Liver (tissue), 9 donors: ENCODE data around the gene RAB11FIP3. TPM values are rescaled to one million over a fixed set of nuclear protein-coding genes. Genes with fewer than 3 reads are reported as not detected.
A peak's percentile ranks its signal among the peaks of the same experiment; 100 is the strongest.

Experiments
- DNase-seq: peaks from one replicate; pipeline ENCODE4 v3.0.0-alpha.2; 2017; ENCODE audit warnings: low spot score
- H3K27ac ChIP-seq, 2 donors: one replicate each; pipeline ENCODE4 v1.7.0; 2013; ENCODE audit warnings: inconsistent platforms in 2 of 2, low read length in 2 of 2, control low read depth in 1 of 2, low read depth in 1 of 2, mild to moderate bottlenecking in 1 of 2
- H3K27me3 ChIP-seq, 4 donors: one replicate each; pipeline versions ENCODE4 v1.6.1 to v1.7.0; 2013; ENCODE audit warnings: low read length in 3 of 4, inconsistent platforms in 1 of 4, mild to moderate bottlenecking in 1 of 4, moderate library complexity in 1 of 4; ENCODE audit not compliant: control insufficient read depth in 4 of 4, insufficient read depth in 4 of 4
- H3K36me3 ChIP-seq, 4 donors: one replicate each; pipeline versions ENCODE4 v1.6.1 to v1.7.0; 2013; ENCODE audit warnings: low read length in 3 of 4, mild to moderate bottlenecking in 3 of 4, low read depth in 1 of 4, moderate library complexity in 1 of 4; ENCODE audit not compliant: control insufficient read depth in 4 of 4, insufficient read depth in 3 of 4
- H3K4me1 ChIP-seq, 4 donors: one replicate each; pipeline versions ENCODE4 v1.6.1 to v1.7.0; 2013; ENCODE audit warnings: low read length in 3 of 4, mild to moderate bottlenecking in 3 of 4, moderate library complexity in 1 of 4; ENCODE audit not compliant: control insufficient read depth in 4 of 4, insufficient read depth in 4 of 4
- H3K4me3 ChIP-seq, 3 donors: one replicate each; pipeline versions ENCODE4 v1.6.1 to v1.7.0; 2013; ENCODE audit warnings: low read length in 3 of 3, control low read depth in 1 of 3, low read depth in 1 of 3, mild to moderate bottlenecking in 1 of 3
- H3K9ac ChIP-seq, 2 donors: one replicate each; pipeline ENCODE4 v1.7.0; 2013; ENCODE audit warnings: low read length in 2 of 2, mild to moderate bottlenecking in 2 of 2, moderate library complexity in 2 of 2, control low read depth in 1 of 2, low read depth in 1 of 2
- H3K9me3 ChIP-seq, 4 donors: one replicate each; pipeline versions ENCODE4 v1.6.1 to v1.7.0; 2013; ENCODE audit warnings: low read length in 3 of 4; ENCODE audit not compliant: control insufficient read depth in 4 of 4
- ATF3 ChIP-seq: IDR thresholded peaks from 2 replicates; pipeline ENCODE4 v1.6.1; 2016; ENCODE audit warnings: antibody characterized with exemption
- CTCF ChIP-seq: fragments of 150-350 bp; IDR thresholded peaks from 2 replicates; pipeline ENCODE4 v1.5.1; 2017; ENCODE audit warnings: improper control_type of control experiment, low read depth, low read length; ENCODE audit not compliant: missing input control
- EGR1 ChIP-seq, 2 donors: IDR thresholded peaks; 2 replicates each; pipeline ENCODE4 v1.6.1; 2016 to 2018; ENCODE audit warnings: antibody characterized with exemption in 2 of 2, low read depth in 2 of 2
- FOXA1 ChIP-seq: IDR thresholded peaks from 2 replicates; pipeline ENCODE4 v1.6.1; 2016; ENCODE audit warnings: antibody characterized with exemption
- FOXA2 ChIP-seq: IDR thresholded peaks from 2 replicates; pipeline ENCODE4 v1.6.1; 2016; ENCODE audit warnings: antibody characterized with exemption
- GABPA ChIP-seq, 2 donors: IDR thresholded peaks in 1 of 2; conservative IDR thresholded peaks in 1 of 2; 2 replicates each; pipeline ENCODE4 v1.6.1; 2016; ENCODE audit warnings: antibody characterized with exemption in 2 of 2, mild to moderate bottlenecking in 1 of 2, moderate library complexity in 1 of 2
- HNF4A ChIP-seq, 2 donors: conservative IDR thresholded peaks; 2 replicates each; pipeline ENCODE4 v1.6.1; 2016; ENCODE audit warnings: antibody characterized with exemption in 2 of 2, mild to moderate bottlenecking in 2 of 2
- HNF4G ChIP-seq: IDR thresholded peaks from 2 replicates; pipeline ENCODE4 v1.6.1; 2016; ENCODE audit warnings: antibody characterized with exemption
- JUND ChIP-seq, 2 donors: IDR thresholded peaks; 2 replicates each; pipeline ENCODE4 v1.6.1; 2016; ENCODE audit warnings: antibody characterized with exemption in 2 of 2
- MAX ChIP-seq: IDR thresholded peaks from 2 replicates; pipeline ENCODE4 v1.6.1; 2016; ENCODE audit warnings: antibody characterized with exemption
- NR2F2 ChIP-seq: IDR thresholded peaks from 2 replicates; pipeline ENCODE4 v1.6.1; 2016; ENCODE audit warnings: antibody characterized with exemption
- RAD21 ChIP-seq, 2 donors: IDR thresholded peaks; 2 replicates each; pipeline ENCODE4 v1.6.1; 2016; ENCODE audit warnings: antibody characterized with exemption in 2 of 2, mild to moderate bottlenecking in 2 of 2
- RXRA ChIP-seq, 2 donors: IDR thresholded peaks; 2 replicates each; pipeline ENCODE4 v1.6.1; 2017 to 2018; ENCODE audit warnings: antibody characterized with exemption in 2 of 2, mild to moderate bottlenecking in 1 of 2
- SP1 ChIP-seq: IDR thresholded peaks from 2 replicates; pipeline ENCODE4 v1.6.1; 2018; ENCODE audit warnings: antibody characterized with exemption, mild to moderate bottlenecking
- TAF1 ChIP-seq: conservative IDR thresholded peaks from 2 replicates; pipeline ENCODE4 v1.6.1; 2016; ENCODE audit warnings: antibody characterized with exemption, mild to moderate bottlenecking
- YY1 ChIP-seq: IDR thresholded peaks from 2 replicates; pipeline ENCODE4 v1.6.1; 2016; ENCODE audit warnings: antibody characterized with exemption, mild to moderate bottlenecking
- ZBTB33 ChIP-seq: IDR thresholded peaks from 2 replicates; pipeline ENCODE4 v1.6.1; 2016; ENCODE audit warnings: antibody characterized with exemption
- WGBS: extraction: QIAGEN DNeasy Blood & Tissue Kit; methylation state at CpG from one replicate; pipeline ENCODE4 v1.1.7; 2013; 5-methylcytosine and 5-hydroxymethylcytosine counted together
- polyA plus RNA-seq, 2 donors: library from polyadenylated mRNA; stranded (reverse) in 1 of 2; unstranded in 1 of 2; fragments of 200-250 nt in 1 of 2; fragments of >200 nt in 1 of 2; fragmentation: Nextera tagmentation in 1 of 2; extraction: Ambion mirVana in 1 of 2; gene quantifications; one replicate each; pipeline versions ENCODE4 v1.2.1 to v1.2.3, GENCODE V29; 2013 to 2015
- total RNA-seq, 2 donors: library from RNA; depleted of rRNA; stranded (reverse); fragments of >200 nt; gene quantifications; one replicate each; pipeline ENCODE4 v1.2.3, GENCODE V29; 2014
- donor health status: healthy.
- donor health status: healthy.
- donor health status: healthy.
- donor health status: healthy.
- donor health status: healthy.

The RAB11FIP3 gene
- total and polyA plus RNA-seq, 4 donors: 3.5 to 29.4 (median 15.7) TPM

- 90% methylated on average over 12 of the region's 12 CpGs for WGBS
- Histone ChIP-seq H3K27ac (no peak overlapping the region), H3K36me3 (peaks cover 0 to 3% (median 0%) of the 10 kb centered on the region in 4 donors), H3K9ac (no peak overlapping the region), H3K27me3 (no peaks in the 10 kb centered on the region), H3K4me1 (peaks cover 7 to 25% (median 10%) of the 10 kb centered on the region in 4 donors), H3K4me3 (no peak overlapping the region), H3K9me3 (no peaks in the 10 kb centered on the region)
- DNase-seq: no peak
- TF ChIP-seq RAD21 (IDR thresholded peaks at IDR 0.05) (no peak), ATF3 (no peak), TAF1 (no peak), SP1 (no peak), HNF4G (no peak)
Measured at GRCh38 chr16:499924-500323, 74.5 kb downstream of the RAB11FIP3 start.

GRCh38 chr16:500709-501108 is 75.3 kb downstream of the RAB11FIP3 start:
- H3K36me3 ChIP-seq: peaks cover 0 to 7% (median 1%) of the 10 kb centered on the region in 4 donors
- H3K9ac ChIP-seq: no peak overlapping the region
- H3K4me3 ChIP-seq: no peak overlapping the region
- peaks cover 7 to 31% (median 10%) of the 10 kb centered on the region in 4 donors for H3K4me1 ChIP-seq
- TF ChIP-seq SP1 (no peak), ZBTB33 (no peak)
- no peaks in the 10 kb centered on the region for H3K27me3 ChIP-seq
- no peak for DNase-seq
- H3K27ac ChIP-seq: no peak overlapping the region
- H3K9me3 ChIP-seq: no peaks in the 10 kb centered on the region
- 83% methylated on average over 12 of the region's 12 CpGs for WGBS

- 37% methylated on average over 22 of the region's 22 CpGs for WGBS
- H3K9me3 ChIP-seq: no peaks in the 10 kb centered on the region
- peaks cover 0 to 18% (median 1%) of the 10 kb centered on the region in 4 donors for H3K36me3 ChIP-seq
- H3K4me1 ChIP-seq: peaks cover 7 to 31% (median 12%) of the 10 kb centered on the region in 4 donors
- H3K27me3 ChIP-seq: no peaks in the 10 kb centered on the region
- H3K9ac ChIP-seq: peak overlapping the region; percentile 78 to 94
- H3K27ac ChIP-seq: peak overlapping the region; percentile 80 to 85
- no peak for DNase-seq
- H3K4me3 ChIP-seq: peak overlapping the region; percentile 43 to 79 (median 75)
- TF ChIP-seq HNF4A (conservative IDR thresholded peaks at IDR 0.05): peak; percentile 99 to 100
- TF ChIP-seq TAF1: peak; percentile 54
- TF ChIP-seq JUND (IDR thresholded peaks at IDR 0.05): peak; percentile 76 to 93
- peak in 1 of 2 donors; percentile 10 for TF ChIP-seq EGR1 (IDR thresholded peaks at IDR 0.05; ENCODE audit: low read depth in 2 of 2)
- peak; percentile 26 for TF ChIP-seq FOXA2
- TF ChIP-seq CTCF: no peak
- TF ChIP-seq NR2F2: peak; percentile 57
- peak in 1 of 2 donors; percentile 50 for TF ChIP-seq GABPA (IDR thresholded peaks at IDR 0.05 in 1 of 2, conservative IDR thresholded peaks at IDR 0.05 in 1 of 2)
- TF ChIP-seq HNF4G: peak; percentile 98
- no peak for TF ChIP-seq ZBTB33
- TF ChIP-seq RAD21 (IDR thresholded peaks at IDR 0.05): peak; percentile 44 to 45
- TF ChIP-seq MAX: peak; percentile 89
- TF ChIP-seq RXRA (IDR thresholded peaks at IDR 0.05): peak; percentile 85 to 89
- no peak for TF ChIP-seq ATF3
- TF ChIP-seq FOXA1: peak; percentile 60
- TF ChIP-seq YY1: peak; percentile 89
- TF ChIP-seq SP1: peak; percentile 99
Measured at GRCh38 chr16:502179-502943, 76.9 kb downstream of the RAB11FIP3 start.
